Stimulated activated CD4-positive, alpha-beta T cell treated with anti-CD3 and anti-CD28 coated beads, Interleukin-1b, Interleukin-23, amount 100 ng/mL, for 1 hour (primary cell): ENCODE results near the gene DNAAF5.
"Not testable (repeated sequence)": the region's sequence is repeated elsewhere in the genome, so short reads cannot be mapped to it uniquely, and the experiment has no call there.

Experiments
- DNase-seq, 2 donors: peaks; one replicate each; pipeline ENCODE4 v3.0.0-alpha.2; 2020; ENCODE audit warnings: low read depth in 2 of 2

DNAAF5 gene

DNA sequence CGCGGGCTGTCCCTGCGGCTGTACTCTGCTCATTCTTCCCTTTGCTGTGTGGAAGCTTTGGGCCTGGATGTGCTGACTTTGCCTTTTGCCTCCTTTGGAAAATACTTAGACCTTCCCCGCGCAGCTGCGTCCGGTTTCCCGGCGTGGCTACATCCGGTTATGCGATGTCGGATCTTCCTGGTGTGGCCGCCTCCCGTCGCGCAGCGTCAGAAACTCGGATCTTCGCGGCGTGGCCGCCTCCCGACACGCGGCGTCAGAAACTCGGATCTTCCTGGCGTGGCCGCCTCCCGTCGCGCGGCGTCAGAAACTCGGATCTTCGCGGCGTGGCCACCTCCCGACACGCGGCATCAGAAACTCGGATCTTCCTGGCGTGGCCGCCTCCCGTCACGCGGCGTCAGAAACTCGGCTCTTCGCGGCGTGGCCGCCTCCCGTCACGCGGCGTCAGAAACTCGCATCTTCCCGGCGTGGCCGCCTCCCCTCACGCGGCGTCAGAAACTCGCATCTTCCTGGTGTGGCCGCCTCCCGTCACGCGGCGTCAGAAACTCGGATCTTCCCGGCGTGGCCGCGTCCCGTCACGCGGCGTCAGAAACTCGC, 55.5 kb downstream of the DNAAF5 start:
- no peak for DNase-seq

DNA sequence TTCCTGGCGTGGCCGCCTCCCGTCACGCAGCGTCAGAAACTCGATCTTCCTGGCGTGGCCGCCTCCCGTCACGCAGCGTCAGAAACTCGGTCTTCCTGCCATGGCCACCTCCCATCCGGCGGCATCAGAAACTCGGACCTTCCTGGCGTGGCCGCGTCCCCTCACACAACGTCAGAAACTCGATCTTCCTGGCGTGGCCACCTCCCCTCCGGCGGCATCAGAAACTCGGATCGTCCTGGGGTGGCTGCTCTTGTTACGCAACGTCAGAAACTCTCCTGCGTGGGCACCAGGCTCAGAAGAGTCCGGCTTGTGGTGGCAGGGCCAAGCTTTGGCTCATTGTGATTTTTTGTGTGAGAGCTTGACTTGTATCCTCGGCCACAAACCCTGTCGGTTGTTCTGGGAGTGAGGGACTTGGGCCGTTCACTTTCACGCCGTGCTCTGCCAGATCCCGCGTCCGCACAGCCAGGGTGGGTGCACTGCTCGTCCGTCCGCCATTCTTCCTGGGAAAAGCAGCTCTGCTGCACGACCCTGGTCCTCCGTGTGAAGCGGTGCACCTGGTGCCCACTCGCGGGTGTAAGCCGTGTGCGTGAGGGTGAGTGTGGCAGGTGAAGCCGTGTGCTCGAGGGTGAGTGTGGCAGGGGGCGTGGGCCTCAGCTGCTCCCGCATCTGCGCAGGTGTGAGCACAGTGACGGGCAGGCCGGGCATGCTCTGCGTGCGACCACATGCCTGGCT, 56.4 kb downstream of the DNAAF5 start:
- no peak for DNase-seq

DNA sequence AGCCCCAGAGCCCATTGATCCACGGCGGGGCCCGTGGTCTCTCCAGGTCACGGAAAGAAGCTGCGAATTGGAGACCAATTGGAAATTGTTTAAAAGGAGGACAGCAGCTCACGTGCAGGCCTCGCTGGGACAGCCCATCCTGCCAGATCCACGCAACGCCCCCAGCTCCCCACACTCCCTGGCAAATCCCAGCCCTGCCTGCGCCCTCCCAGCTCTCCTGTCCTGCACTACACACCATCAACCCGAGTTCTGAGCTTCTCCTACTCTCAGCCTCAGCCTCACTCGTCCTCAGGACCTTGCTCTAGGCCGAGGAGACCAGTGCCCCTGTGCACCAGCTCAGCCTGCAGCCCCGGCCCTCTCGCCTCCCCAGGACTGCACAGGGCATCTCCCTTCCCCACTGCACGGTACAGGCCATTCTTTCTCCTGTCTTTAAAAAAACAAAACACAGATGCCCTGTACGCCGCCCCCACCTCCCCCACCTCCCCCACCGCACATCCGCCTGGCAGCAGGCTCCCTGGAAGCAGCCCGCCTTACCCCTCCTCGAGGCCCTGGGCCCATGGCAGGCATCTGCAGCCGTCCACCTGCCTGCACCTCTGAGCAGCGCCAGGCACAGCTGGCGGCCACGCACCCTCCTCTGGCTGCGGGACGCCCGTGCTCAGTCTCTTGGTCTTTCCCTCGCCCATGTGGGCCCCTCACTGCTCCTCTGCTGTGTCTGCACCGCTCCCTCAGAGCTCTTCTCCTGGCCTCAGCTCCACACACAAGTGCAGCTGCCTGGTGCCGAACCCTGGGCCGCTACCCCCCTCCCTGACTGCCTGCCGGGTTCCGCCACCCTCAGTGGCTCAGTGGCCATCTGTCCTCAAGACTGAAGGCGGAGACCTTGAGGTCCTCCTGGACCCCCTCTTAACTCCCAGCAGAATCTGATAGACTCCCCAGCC, 57.3 kb downstream of the DNAAF5 start:
- DNase-seq, result no peak

DNA sequence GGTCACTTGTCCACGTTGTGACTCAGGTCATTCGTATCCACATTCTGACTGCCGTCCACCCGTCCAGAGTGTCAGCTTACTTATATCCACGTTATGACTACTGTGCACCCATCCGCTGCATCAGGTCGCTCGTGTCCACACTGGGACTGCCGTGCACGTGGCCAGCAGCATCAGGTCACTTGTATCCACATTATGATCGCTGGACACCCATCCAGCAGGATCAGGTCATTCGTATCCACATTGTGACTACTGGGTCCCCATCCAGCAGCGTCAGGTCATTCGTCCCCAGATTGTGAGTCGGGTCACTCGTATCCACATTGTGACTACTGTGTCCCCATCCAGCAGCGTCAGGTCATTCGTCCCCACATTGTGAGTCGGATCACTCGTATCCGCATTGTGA, 58.5 kb downstream of the DNAAF5 start:
- no peak for DNase-seq

DNA sequence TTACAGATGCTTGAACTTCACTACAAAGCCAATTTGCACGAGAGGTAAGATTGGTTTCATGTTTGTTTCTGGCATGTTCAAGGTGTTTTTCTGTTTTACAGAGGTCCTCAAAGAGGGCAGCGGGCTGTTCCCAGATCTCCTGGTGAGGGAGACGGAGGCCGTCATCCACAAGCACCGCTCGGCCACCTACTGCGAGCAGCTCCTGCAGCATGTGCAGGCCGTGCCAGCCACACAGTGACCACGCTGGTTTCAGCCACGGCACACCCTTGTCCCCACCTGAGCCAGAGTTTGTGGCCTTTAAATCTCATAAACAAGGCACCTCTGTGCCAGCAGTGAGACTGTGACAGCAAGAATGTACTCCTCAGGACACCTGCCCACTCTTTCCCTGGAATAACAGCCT, 58.9 kb downstream of the DNAAF5 start:
- DNase-seq, result no peak

GRCh38 chr7:786472-787255, 60.2 kb downstream of the DNAAF5 start:
- DNase-seq, result peak; percentile 38 to 60

DNA sequence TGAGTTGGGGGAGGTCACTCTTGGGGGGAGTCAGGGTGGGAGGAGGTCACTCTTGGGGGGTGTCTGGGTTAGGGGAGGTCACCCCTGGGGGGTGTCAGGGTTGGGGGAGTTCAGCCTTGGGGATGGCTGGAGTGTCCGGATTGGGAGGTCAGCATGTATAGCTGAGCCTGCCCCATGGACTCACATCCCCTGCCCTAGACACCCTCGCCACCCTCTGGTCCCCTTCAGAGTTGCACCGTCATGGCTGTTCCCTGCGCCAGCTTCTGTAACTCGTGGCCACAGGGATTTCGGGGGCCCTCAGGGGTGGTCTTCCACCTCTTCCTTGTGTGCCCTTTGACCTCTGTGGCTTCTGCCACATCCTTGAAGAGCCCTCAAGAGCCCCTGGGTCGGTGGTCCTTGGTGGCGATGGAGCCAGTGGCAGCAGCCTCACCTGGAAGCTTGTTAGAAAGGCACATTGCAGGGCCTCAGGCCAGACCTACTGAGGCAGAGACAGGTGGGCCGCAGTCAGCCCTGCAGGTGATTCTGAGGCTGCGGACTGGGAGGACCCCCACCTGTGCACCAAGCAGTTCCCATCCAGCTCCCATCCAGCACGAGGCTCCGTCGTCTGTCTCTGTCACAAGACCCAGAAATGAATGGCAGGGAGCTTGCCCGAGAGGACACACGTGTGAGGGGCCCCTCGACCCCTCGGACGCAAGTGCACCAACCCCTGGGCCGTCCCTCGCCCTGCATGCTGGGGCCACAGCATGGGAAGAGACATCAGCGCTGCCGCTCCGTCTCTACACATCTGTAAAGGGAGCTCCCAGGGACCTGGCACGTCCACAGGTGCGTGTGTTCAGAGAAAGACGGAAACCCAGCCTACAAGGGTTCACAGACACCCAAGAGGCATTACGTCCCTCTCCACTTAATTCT, 61.1 kb downstream of the DNAAF5 start:
- no peak for DNase-seq

DNA sequence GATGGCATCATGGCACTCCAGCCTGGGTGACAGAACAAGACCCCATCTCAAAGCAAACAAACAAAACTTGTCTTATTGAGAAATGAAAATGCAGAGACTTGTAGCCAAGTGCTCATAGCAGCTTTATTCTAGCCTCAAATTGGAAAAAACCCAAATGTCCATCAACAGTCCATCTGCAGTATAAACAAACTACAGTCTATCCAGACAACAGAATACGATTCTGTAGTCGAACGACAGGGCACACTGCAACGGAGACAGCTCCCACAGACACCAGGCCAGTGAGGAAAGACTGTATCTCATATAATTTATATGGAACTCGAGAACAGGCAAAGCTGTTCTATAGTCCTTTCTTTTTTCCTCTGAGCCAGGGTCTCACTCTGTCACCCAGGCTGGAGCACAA, 65.0 kb downstream of the DNAAF5 start:
- no peak for DNase-seq

DNA sequence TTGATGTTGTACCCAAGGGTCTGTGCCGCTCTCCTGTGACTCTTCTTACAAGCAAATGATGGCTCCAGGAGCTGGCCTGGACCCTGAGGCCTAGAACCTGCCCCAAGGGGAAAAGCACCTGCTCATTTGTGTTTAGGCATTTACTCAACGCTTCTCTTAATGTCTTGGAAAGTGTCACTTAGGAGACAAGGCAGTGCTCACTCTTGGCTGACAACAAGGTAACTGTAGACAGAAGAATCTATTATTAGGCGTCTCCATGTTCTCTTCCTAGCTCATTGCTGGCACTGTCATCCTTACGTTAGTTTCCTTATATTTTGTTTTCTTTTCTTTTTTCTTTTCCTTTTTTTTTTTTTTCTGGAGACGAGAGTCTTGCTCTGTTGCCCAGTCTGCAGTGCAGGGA, 67.7 kb downstream of the DNAAF5 start:
- no peak for DNase-seq

DNA sequence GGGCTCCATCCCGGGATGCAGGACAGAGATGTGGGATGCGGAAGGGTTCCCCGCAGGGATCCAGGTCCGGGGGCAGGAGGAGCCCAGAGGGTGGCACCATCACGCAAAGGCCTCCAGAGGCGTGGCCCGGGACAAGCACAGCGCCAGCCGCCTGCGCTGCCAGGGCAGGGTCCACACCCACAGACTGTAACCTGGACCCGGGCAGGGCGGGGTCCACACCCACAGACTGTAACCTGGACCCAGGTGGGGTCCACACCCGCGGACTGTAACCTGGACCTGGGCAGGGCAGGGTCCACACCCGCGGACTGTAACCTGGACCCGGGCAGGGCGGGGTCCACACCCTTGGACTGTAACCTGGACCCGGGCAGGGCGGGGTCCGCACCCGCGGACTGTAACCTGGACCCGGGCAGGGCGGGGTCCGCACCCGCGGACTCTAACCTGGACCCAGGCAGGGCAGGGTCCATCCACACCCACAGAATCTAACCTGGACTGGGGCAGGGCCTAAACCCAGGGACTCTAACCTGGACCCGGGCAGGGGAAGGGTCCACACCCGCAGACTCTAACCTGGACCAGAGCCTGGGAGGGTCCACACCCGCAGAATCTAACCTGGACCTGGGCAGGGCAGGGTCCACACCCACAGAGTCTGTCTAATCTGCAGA, 68.3 kb downstream of the DNAAF5 start:
- DNase-seq, result no peak

GRCh38 chr7:796434-797169, 70.1 kb downstream of the DNAAF5 start:
- not testable (repeated sequence) for DNase-seq

DNA sequence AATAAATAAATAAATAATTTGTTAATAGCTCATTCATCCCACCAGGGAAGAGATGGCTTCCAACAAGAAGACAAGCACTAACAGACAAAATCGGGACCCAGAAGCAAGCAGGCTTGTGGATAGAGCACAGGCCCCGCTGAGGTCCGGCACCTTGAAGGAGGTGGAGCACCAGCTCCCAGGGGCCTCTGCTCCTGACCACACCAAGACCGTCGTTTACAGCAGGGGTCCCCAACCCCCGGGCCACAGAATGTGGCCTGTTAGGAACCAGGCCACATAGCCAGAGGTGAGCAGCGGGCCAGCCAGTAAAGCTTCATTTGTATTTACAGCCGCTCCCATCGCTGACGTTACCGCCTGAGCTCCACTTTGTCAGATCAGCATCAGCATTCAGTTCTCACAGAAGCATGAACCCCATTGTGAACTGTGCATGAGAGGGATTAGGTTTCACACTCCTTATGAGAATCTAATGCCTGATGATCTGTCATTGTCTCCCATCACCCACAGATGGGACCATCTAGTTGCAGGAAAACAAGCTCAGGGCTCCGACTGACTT, 72.5 kb downstream of the DNAAF5 start:
- DNase-seq, result no peak

- no peak for DNase-seq
Observed at GRCh38 chr7:800692-801091, 74.2 kb downstream of the DNAAF5 start.

DNA sequence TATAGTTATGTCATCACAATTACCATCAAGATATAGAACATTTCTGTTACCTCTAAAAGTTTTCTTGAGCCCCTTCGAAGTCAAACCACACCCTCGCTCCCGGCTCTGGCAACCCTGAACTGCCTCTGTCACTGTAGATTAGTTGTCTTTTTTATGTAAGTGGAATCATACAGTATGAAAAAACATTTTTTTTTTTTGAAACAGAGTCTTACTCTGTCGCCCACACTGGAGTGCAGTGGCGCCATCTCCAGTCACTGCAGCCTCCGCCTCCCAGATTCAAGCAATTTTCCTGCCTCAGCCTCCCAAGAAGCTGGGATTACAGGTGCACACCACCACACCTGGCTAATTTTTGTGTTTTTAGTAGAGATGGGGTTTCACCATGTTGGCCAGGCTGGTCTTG, 74.9 kb downstream of the DNAAF5 start:
- DNase-seq, result not testable (repeated sequence)

DNA sequence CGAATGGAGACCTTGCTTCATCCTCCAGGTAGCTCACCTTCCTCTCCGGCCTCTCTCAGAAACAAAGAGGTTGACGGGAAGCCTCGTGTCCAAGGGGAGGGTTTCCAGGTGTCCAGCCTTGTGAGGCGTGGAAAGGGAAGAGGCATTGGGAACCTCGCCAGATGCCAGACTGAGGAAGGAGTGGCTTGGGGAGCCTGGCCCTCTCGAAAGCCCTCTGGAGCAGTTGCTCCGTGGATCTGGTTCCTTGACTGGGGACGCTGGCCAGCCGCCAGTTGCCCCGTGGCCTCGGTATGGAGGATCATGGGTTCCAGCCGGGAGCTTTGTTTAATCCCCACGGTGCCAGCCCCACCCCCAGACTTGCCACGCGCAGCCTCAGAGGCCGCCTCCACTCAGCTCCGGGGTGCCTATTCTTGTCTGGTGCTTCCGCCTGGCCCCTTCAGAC, 75.5 kb downstream of the DNAAF5 start:
- DNase-seq, result no peak

- DNase-seq, result no peak
Observed at GRCh38 chr7:802500-803242, 76.2 kb downstream of the DNAAF5 start.

DNA sequence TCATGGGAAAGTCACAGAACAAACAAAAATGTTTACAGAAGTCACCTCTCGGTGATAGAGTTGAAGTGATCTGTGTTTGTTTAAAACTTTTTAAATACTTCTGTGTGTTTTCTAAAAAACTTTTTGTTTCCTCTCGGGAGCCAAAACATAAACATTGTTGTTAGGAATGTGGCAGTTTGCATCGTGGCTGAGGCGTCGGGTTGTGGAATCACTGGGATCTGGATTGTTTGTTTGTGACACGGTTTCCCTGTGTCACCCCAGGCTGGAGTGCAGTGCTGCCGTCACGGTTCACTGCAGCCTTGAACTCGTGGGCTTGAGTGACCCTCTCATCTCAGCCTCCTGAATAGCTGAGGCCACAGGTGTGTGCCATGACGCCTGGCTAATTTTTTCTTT, 76.7 kb downstream of the DNAAF5 start:
- no peak for DNase-seq

- DNase-seq, result not testable (repeated sequence)
Observed at GRCh38 chr7:803796-804195, 77.3 kb downstream of the DNAAF5 start.
